K562 (cell line): ENCODE results near the gene CSPG5. TPM values are rescaled to one million over a fixed set of nuclear protein-coding genes. Genes with fewer than 3 reads are reported as not detected.

Experiments used
- ATAC-seq: fragments of 200-7000 bp; cut with Tn5 transposase; 3 replicates; pipeline ENCODE4 v1.9.1; 2020; ENCODE audit warnings: moderate library complexity
- BruUV-seq: library from RNA; stranded (reverse); fragments of 400-500 nt; replicated peaks from 2 replicates; lab custom pipeline; 2021; lab: Mats Ljungman, UMichigan
- CTCF ChIA-PET: fragments of 300-600 bp; formaldehyde crosslinking; extraction: SDS; loops from one replicate; lab custom pipeline; 2021; ENCODE audit warnings: low intra/inter-chr PET ratio; lab: Yijun Ruan, JAX
- POLR2A ChIA-PET: fragments of 300-600, 350-650 bp; sonication (Branson Sonifier 250); formaldehyde crosslinking; extraction: SDS; loops from one replicate; lab custom pipeline; 2021; ENCODE audit warnings: antibody characterized with exemption, inconsistent platforms; lab: Yijun Ruan, JAX
- DNase-seq, 4 experiments: peaks; one replicate each; pipeline versions ENCODE4 v3.0.0 to v3.0.0-alpha.2; 2011 to 2018; ENCODE audit warnings: low spot score in 3 of 4, mixed read lengths in 3 of 4; ENCODE audit errors: extremely low read depth in 1 of 4
- FAIRE-seq: peaks from 2 replicates; lab custom pipeline; 2011; peaks lifted over from hg19 to GRCh38; lab: Jason Lieb, UNC
- H2AFZ ChIP-seq: 2 replicates; pipeline ENCODE4 v1.6.0; 2011; ENCODE audit warnings: low read depth, low read length, control low read depth, inconsistent platforms
- H3K27ac ChIP-seq: fragments of 200-600 bp; 3 replicates; pipeline ENCODE4 v1.8.0; 2011; ENCODE audit warnings: low read depth, mild to moderate bottlenecking, control low read depth, inconsistent platforms, low read length, moderate library complexity, mixed read lengths; ENCODE audit errors: extremely low read depth
- H3K27me3 ChIP-seq, 2 experiments: fragments of 300-600 bp in 1 of 2; 2 replicates in 1 of 2; 3 replicates in 1 of 2; pipeline versions ENCODE4 v1.6.0 to v1.8.0; 2011; ENCODE audit warnings: inconsistent platforms in 2 of 2, low read length in 2 of 2, mild to moderate bottlenecking in 1 of 2, mixed read lengths in 1 of 2, moderate library complexity in 1 of 2; ENCODE audit not compliant: control insufficient read depth in 2 of 2, insufficient read depth in 2 of 2
- H3K36me3 ChIP-seq: fragments of 300-600 bp; 3 replicates; pipeline ENCODE4 v1.8.0; 2011; ENCODE audit warnings: mild to moderate bottlenecking, low read length, inconsistent platforms; ENCODE audit not compliant: control insufficient read depth, insufficient read depth
- H3K4me1 ChIP-seq, 2 experiments: fragments of 200-600 bp in 1 of 2; replicated peaks in 1 of 2; 2 replicates in 1 of 2; 3 replicates in 1 of 2; pipeline versions ENCODE4 v1.5.1 to v1.8.0; 2011; ENCODE audit warnings: inconsistent platforms in 2 of 2, low read length in 2 of 2, mild to moderate bottlenecking in 1 of 2, mixed read lengths in 1 of 2, moderate library complexity in 1 of 2; ENCODE audit not compliant: control insufficient read depth in 2 of 2, insufficient read depth in 2 of 2
- H3K4me2 ChIP-seq: 2 replicates; pipeline ENCODE4 v1.6.1; 2011; ENCODE audit warnings: low read length, control low read depth, inconsistent platforms, mixed read lengths; ENCODE audit not compliant: insufficient read depth
- H3K4me3 ChIP-seq: fragments of 200-600 bp; sonication (generic), shearing (Covaris generic); 2 replicates; pipeline ENCODE4 v1.5.1; 2016; ENCODE audit warnings: control low read depth, inconsistent platforms
- H3K79me2 ChIP-seq: fragments of 200-600 bp; 3 replicates; pipeline ENCODE4 v1.8.0; 2011; ENCODE audit warnings: low read length, inconsistent platforms; ENCODE audit not compliant: control insufficient read depth, insufficient read depth
- H3K9ac ChIP-seq, 2 experiments: 2 replicates each; pipeline versions ENCODE4 v1.6.0 to v1.6.1; 2011; ENCODE audit warnings: low read depth in 2 of 2, low read length in 2 of 2, control low read depth in 1 of 2, inconsistent platforms in 1 of 2, mild to moderate bottlenecking in 1 of 2, mixed read lengths in 1 of 2; ENCODE audit not compliant: insufficient read depth in 1 of 2
- H3K9me1 ChIP-seq: one replicate; pipeline ENCODE4 v1.6.0; 2011; ENCODE audit warnings: inconsistent platforms, mild to moderate bottlenecking, low read length, moderate library complexity; ENCODE audit not compliant: control insufficient read depth, insufficient read depth
- H3K9me3 ChIP-seq: replicated peaks from 2 replicates; pipeline ENCODE4 v1.5.1; 2011; ENCODE audit warnings: low read depth, low read length, inconsistent platforms; ENCODE audit not compliant: control insufficient read depth, insufficient read depth
- H4K20me1 ChIP-seq: replicated peaks from 2 replicates; pipeline ENCODE4 v1.6.1; 2011; ENCODE audit warnings: low read length, inconsistent platforms, mixed read lengths; ENCODE audit not compliant: control insufficient read depth, insufficient read depth
- ARID1B ChIP-seq: fragments of 450-650 bp; IDR thresholded peaks from 2 replicates; pipeline ENCODE4 v1.6.1; 2016; ENCODE audit warnings: antibody characterized with exemption, mild to moderate bottlenecking, inconsistent platforms
- CREB1 ChIP-seq, 2 experiments: sonication (generic) in 1 of 2; formaldehyde crosslinking in 1 of 2; IDR thresholded peaks; 2 replicates each; pipeline versions ENCODE4 v1.6.1 to v1.8.0; 2012 to 2022; ENCODE audit warnings: inconsistent platforms in 1 of 2, mild to moderate bottlenecking in 1 of 2, missing genetic modification reagents in 1 of 2, moderate library complexity in 1 of 2
- FUS ChIP-seq: fragments of 200-400 bp; formaldehyde crosslinking; optimal IDR thresholded peaks from 2 replicates; pipeline ENCODE3; 2017; ENCODE audit warnings: low read depth, low read length
- GATAD2A ChIP-seq: fragments of 450-650 bp; IDR thresholded peaks from 2 replicates; pipeline ENCODE4 v1.6.1; 2017
- HMGN3 ChIP-seq: IDR thresholded peaks from 2 replicates; pipeline ENCODE4 v1.6.1; 2011; ENCODE audit warnings: borderline replicate concordance, low read depth, mild to moderate bottlenecking, mixed read lengths, low read length; ENCODE audit not compliant: insufficient read length; ENCODE audit errors: extremely low read depth
- KDM5B ChIP-seq: fragments of 200-600 bp; sonication (generic); IDR thresholded peaks from 2 replicates; pipeline ENCODE4 v1.6.1; 2012; ENCODE audit warnings: low read depth, mild to moderate bottlenecking, moderate library complexity, low read length, control low read depth, inconsistent platforms; ENCODE audit not compliant: insufficient replicate concordance
- MAZ ChIP-seq, 2 experiments: fragments of 450-650 bp in 1 of 2; sonication (generic) in 1 of 2; formaldehyde crosslinking; IDR thresholded peaks in 1 of 2; conservative IDR thresholded peaks in 1 of 2; 2 replicates each; pipeline versions ENCODE4 v1.4.0 to v1.5.0; 2020; ENCODE audit warnings: mild to moderate bottlenecking in 1 of 2, missing genetic modification reagents in 1 of 2
- MEIS2 ChIP-seq: fragments of 450-650 bp; IDR thresholded peaks from 2 replicates; pipeline ENCODE4 v1.6.1; 2014; ENCODE audit warnings: mild to moderate bottlenecking; ENCODE audit not compliant: partially characterized antibody
- NFIX ChIP-seq: fragments of 250-450 bp; sonication (Bioruptor Pico); IDR thresholded peaks from 2 replicates; pipeline ENCODE4 v1.4.0; 2020; ENCODE audit warnings: low read depth, mild to moderate bottlenecking, moderate library complexity
- NR2F6 ChIP-seq: fragments of 450-650 bp; formaldehyde crosslinking; IDR thresholded peaks from 2 replicates; pipeline ENCODE4 v1.4.0; 2020; ENCODE audit warnings: mild to moderate bottlenecking
- NR3C1 ChIP-seq: sonication (generic); formaldehyde crosslinking; IDR thresholded peaks from 2 replicates; pipeline ENCODE4 v1.8.1; 2022; ENCODE audit warnings: missing genetic modification reagents
- PCBP1 ChIP-seq: fragments of 200-400 bp; formaldehyde crosslinking; IDR thresholded peaks from 2 replicates; pipeline ENCODE4 v1.6.1; 2018; ENCODE audit warnings: mild to moderate bottlenecking, low read depth, low read length; ENCODE audit not compliant: poor library complexity, severe bottlenecking
- PPARD ChIP-seq: fragments of 250-450 bp; sonication (Bioruptor Pico); IDR thresholded peaks from 2 replicates; pipeline ENCODE4 v1.8.0; 2022; ENCODE audit warnings: inconsistent platforms, mild to moderate bottlenecking, moderate library complexity
- RBFOX2 ChIP-seq: fragments of 200-400 bp; formaldehyde crosslinking; IDR thresholded peaks from 2 replicates; pipeline ENCODE4 v1.6.1; 2017; ENCODE audit warnings: low read depth, mild to moderate bottlenecking, low read length, moderate library complexity
- STAG1 ChIP-seq: sonication (generic); formaldehyde crosslinking; IDR thresholded peaks from 2 replicates; pipeline ENCODE4 v1.5.0; 2020; ENCODE audit warnings: missing genetic modification reagents, borderline replicate concordance
- TBP ChIP-seq: optimal IDR thresholded peaks from 2 replicates; pipeline ENCODE3; 2011; ENCODE audit warnings: low read depth, low read length, improper control_type of control experiment
- TRIM25 ChIP-seq: fragments of 450-650 bp; IDR thresholded peaks from 2 replicates; pipeline ENCODE4 v1.7.0; 2016; ENCODE audit warnings: borderline replicate concordance
- WHSC1 ChIP-seq: IDR thresholded peaks from one replicate; pipeline ENCODE4 v1.6.1; 2012; ENCODE audit warnings: low read length, control low read depth, inconsistent platforms
- ZFP91 ChIP-seq: sonication (generic); formaldehyde crosslinking; IDR thresholded peaks from 2 replicates; pipeline ENCODE4 v1.8.0; 2022; ENCODE audit warnings: mild to moderate bottlenecking, missing genetic modification reagents
- WGBS: fragments of 100-300 bp; shearing (Covaris generic); methylation state at CpG from one replicate; pipeline ENCODE4 v1.1.6; 2016; ENCODE audit warnings: low coverage, mixed read lengths; ENCODE audit not compliant: insufficient coverage; ENCODE audit errors: missing lambda C conversion rate; 5-methylcytosine and 5-hydroxymethylcytosine counted together
- in situ Hi-C: fragments of 300-500 bp; cut with MboI; formaldehyde crosslinking; loops from 4 replicates; pipeline ENCODE4 v1.15.0; 2018; ENCODE audit warnings: inconsistent platforms, mixed read lengths
- intact Hi-C: fragments of 100-400 bp; cut with micrococcal nuclease; formaldehyde crosslinking; loops from 2 replicates; pipeline ENCODE4 v1.14.2; 2022
- polyA plus RNA-seq, 8 experiments: library from polyadenylated mRNA; depleted of rRNA in 4 of 8; stranded (reverse) in 5 of 8; unstranded in 3 of 8; fragments of >200 nt; fragmentation: Nextera tagmentation in 2 of 8; fragmentation: Illumina TruSeq in 1 of 8; extraction: Ambion mirVana in 2 of 8; extraction: Trizol in 1 of 8; gene quantifications; 2 replicates each; pipeline versions ENCODE4 v1.2.1 to v1.2.3, GENCODE V29; 2011 to 2014; ENCODE audit warnings: inconsistent platforms in 1 of 8, missing spikeins in 1 of 8
- total RNA-seq, 7 experiments: library from RNA; depleted of rRNA in 6 of 7; stranded (reverse); fragments of >200 nt in 6 of 7; fragmentation: Illumina TruSeq in 2 of 7; extraction: Trizol in 2 of 7; gene quantifications; 2 replicates each; pipeline versions ENCODE4 v1.2.1 to v1.2.3, GENCODE V29; 2011 to 2021; ENCODE audit warnings: low replicate concordance in 1 of 7

The CSPG5 gene
- total and polyA plus RNA-seq, 9 of the 15 experiments (the other 6 are each of a cell fraction or from before 2014, with no cell fraction given): 0.06 to 3.3 (median 2.4) TPM

GRCh38 chr3:47577583-47578118 is 1.0 kb downstream of the CSPG5 start:
- 34% methylated on average over 32 of the region's 49 CpGs for WGBS
- CTCF ChIA-PET: no interaction called here
- H3K36me3 ChIP-seq: no peaks in the 10 kb centered on the region
- H4K20me1 ChIP-seq: no peaks in the 10 kb centered on the region
- peak overlapping the region; percentile 78 for H2AFZ ChIP-seq
- POLR2A ChIA-PET: interaction anchor here (0.5 to 1.4 kb wide), 8 partner anchors 15 to 590 kb away, joined by 3 to 4 read pairs (median 3); partner anchors contain the start of gene SCAP
- H3K27ac ChIP-seq: no peak overlapping the region
- H3K9me3 ChIP-seq: no peaks in the 10 kb centered on the region
- H3K9ac ChIP-seq: peak overlapping the region in 1 of 2 experiments; percentile 84; a peak in 3 of 4 replicates
- peaks cover 4% of the 10 kb centered on the region for H3K9me1 ChIP-seq
- no peak for DNase-seq
- H3K4me1 ChIP-seq: peaks cover 3 to 31% of the 10 kb centered on the region in 2 experiments; a peak in 3 of 5 replicates
- peak overlapping the region; percentile 54 for H3K4me2 ChIP-seq
- peak; percentile 58 for ATAC-seq
- FAIRE-seq: no peak
- in situ Hi-C loops: no loop called here
- H3K79me2 ChIP-seq: no peaks in the 10 kb centered on the region
- peaks cover 0 to 5% of the 10 kb centered on the region in 2 experiments; a peak in 2 of 5 replicates for H3K27me3 ChIP-seq
- peak overlapping the region; percentile 65 for H3K4me3 ChIP-seq
- BruUV-seq: no TSS peak
- intact Hi-C loops: loop anchor here (10.0 kb wide), 1 partner anchor 53 kb away; no protein-coding TSS in a partner anchor
- TF ChIP-seq TBP: peak; percentile 4
- 0 out of 4 replicates have a peak, but pooled peaks of 1 of the 2 experiments have one; percentile 29 for TF ChIP-seq MAZ (CRISPR knock-in tag; conservative IDR thresholded peaks at IDR 0.05 in 1 of 2, IDR thresholded peaks at IDR 0.05 in 1 of 2)
- 0 out of 2 replicates have a peak, but pooled peaks have one; percentile 20 for TF ChIP-seq NR3C1
- no peak for TF ChIP-seq WHSC1
- peak; percentile 54 for TF ChIP-seq FUS
- no peak for TF ChIP-seq ZFP91 (CRISPR knock-in tag)
- 0 out of 2 replicates have a peak, but pooled peaks have one; percentile 9 for TF ChIP-seq CREB1 (IDR thresholded peaks at IDR 0.05)
- no peak for TF ChIP-seq CREB1 (CRISPR knock-in tag; IDR thresholded peaks at IDR 0.05)
- no peak for TF ChIP-seq NFIX (CRISPR knock-in tag)
- TF ChIP-seq MEIS2: no peak
- peak; percentile 13 for TF ChIP-seq KDM5B
- peak; percentile 30 for TF ChIP-seq HMGN3
- TF ChIP-seq RBFOX2: peak; percentile 41; the same call in 1 of the 2 replicates
- no peak for TF ChIP-seq NR2F6 (CRISPR knock-in tag)
- TF ChIP-seq STAG1 (CRISPR knock-in tag): 0 out of 2 replicates have a peak, but pooled peaks have one; percentile 42
- peak; percentile 24 for TF ChIP-seq PCBP1
- no peak for TF ChIP-seq TRIM25
- no peak for TF ChIP-seq GATAD2A
- no peak for TF ChIP-seq PPARD
- no peak for TF ChIP-seq ARID1B
